ENCODE measurements around the gene SYK.

DNA sequence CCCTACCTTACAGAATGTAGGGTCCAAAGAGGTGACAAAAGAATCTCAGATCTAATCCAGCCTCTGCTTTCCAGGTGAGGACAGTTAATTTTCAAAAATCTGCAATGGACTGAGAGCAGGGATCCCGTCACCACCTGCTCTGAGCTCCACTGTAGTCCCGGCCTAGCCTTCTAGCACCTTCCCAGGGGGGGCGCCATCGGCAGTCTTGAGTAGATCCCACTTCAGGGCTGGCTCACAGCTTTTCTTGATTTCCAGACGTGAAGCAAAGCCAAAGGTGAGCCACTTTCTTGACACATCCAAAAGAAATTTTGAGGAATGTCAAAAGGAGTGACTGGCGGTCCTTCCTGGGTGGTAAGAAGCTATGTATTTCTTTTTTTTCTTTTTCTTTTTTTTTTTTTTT is 114.1 kb downstream of the SYK start:
- TF ChIP-seq, protein P1, sequence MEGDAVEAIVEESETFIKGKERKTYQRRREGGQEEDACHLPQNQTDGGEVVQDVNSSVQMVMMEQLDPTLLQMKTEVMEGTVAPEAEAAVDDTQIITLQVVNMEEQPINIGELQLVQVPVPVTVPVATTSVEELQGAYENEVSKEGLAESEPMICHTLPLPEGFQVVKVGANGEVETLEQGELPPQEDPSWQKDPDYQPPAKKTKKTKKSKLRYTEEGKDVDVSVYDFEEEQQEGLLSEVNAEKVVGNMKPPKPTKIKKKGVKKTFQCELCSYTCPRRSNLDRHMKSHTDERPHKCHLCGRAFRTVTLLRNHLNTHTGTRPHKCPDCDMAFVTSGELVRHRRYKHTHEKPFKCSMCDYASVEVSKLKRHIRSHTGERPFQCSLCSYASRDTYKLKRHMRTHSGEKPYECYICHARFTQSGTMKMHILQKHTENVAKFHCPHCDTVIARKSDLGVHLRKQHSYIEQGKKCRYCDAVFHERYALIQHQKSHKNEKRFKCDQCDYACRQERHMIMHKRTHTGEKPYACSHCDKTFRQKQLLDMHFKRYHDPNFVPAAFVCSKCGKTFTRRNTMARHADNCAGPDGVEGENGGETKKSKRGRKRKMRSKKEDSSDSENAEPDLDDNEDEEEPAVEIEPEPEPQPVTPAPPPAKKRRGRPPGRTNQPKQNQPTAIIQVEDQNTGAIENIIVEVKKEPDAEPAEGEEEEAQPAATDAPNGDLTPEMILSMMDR (conservative IDR thresholded peaks at IDR 0.05 in 1 of 2, IDR thresholded peaks at IDR 0.05 in 1 of 2; ENCODE audit: low read depth in 1 of 2, low read length in 2 of 2), result peak; percentile 16 to 46
- no peak for TF ChIP-seq EZH2 (IDR thresholded peaks at IDR 0.05; ENCODE audit: low read length, missing control alignments)
